DOHH2 (cell line): ENCODE results near the gene LPAR5.

Experiments
- CTCF ChIP-seq: fragments of 200-600 bp; sonication (generic); IDR thresholded peaks from one replicate; pipeline ENCODE4 v1.5.1; 2014; ENCODE audit warnings: antibody characterized with exemption, mild to moderate bottlenecking, low read depth, low read length; ENCODE audit not compliant: poor library complexity, severe bottlenecking
- EZH2phosphoT487 ChIP-seq: fragments of 200-600 bp; sonication (generic); IDR thresholded peaks from 2 replicates; pipeline ENCODE4 v1.6.1; 2017; ENCODE audit warnings: borderline replicate concordance, mild to moderate bottlenecking, antibody characterized with exemption, low read length, moderate library complexity, mixed read lengths

- TF ChIP-seq CTCF (no peak), EZH2phosphoT487 (no peak)
Measured at GRCh38 chr12:6575648-6576047, 60.1 kb downstream of the LPAR5 start.
